ENCODE measurements around the gene SCT.
"Not testable (repeated sequence)": the region's sequence is repeated elsewhere in the genome, so short reads cannot be mapped to it uniquely, and the experiment has no call there.

SCT gene

GRCh38 chr11:653837-654236 is 26.9 kb upstream of the SCT start:
- H3K4me3 Mint-ChIP-seq = no peak overlapping the region
- H3K9me3 Mint-ChIP-seq = no peaks in the 10 kb centered on the region
- H3K27ac Mint-ChIP-seq = peak overlapping the region in 1 of 2 donors; percentile 12
- no peaks in the 10 kb centered on the region for H3K27me3 Mint-ChIP-seq
- no peaks in the 10 kb centered on the region for H3K4me1 Mint-ChIP-seq
- ATAC-seq = no peak
- DNase-seq = no peak

DNA sequence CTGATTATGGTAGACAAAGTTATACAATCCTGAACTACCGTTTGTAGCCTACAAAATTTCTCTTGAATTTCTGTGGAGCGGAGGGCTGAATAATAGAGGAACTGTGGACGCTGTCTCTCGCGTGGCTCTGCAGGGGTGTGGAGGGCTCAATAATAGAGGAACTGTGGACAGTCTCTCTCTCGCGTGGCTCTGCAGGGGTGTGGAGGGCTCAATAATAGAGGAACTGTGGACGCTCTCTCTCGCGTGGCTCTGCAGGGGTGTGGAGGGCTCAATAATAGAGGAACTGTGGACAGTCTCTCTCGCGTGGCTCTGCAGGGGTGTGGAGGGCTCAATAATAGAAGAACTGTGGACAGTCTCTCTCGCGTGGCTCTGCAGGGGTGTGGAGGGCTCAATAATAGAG is 26.2 kb upstream of the SCT start:
- ATAC-seq, H3K27me3 Mint-ChIP-seq, DNase-seq, H3K9me3 Mint-ChIP-seq, H3K27ac Mint-ChIP-seq, H3K4me3 Mint-ChIP-seq, H3K4me1 Mint-ChIP-seq: not testable (repeated sequence)

GRCh38 chr11:650482-650881 is 23.5 kb upstream of the SCT start:
- Mint-ChIP-seq H3K27ac (no peak overlapping the region), H3K27me3 (no peaks in the 10 kb centered on the region), H3K9me3 (no peaks in the 10 kb centered on the region), H3K4me3 (no peak overlapping the region), H3K4me1 (peaks cover 3% of the 10 kb centered on the region)
- ATAC-seq (no peak), DNase-seq (no peak)

DNA sequence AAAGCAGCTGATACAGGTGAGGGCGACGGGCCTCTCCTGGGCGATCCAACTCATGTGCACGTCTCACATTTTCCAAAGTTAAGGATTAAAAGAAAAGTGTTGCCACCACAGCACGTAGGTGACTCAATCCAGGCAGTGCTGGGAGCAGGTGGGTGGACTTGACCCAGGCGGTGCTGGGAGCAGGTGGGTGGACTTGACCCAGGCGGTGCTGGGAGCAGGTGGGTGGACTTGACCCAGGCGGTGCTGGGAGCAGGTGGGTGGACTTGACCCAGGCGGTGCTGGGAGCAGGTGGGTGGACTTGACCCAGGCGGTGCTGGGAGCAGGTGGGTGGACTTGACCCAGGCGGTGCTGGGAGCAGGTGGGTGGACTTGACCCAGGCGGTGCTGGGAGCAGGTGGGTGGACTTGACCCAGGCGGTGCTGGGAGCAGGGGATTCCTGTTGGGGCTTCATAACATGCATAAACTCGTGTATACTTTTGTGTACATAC is 20.7 kb upstream of the SCT start:
- H3K4me3 Mint-ChIP-seq, H3K27ac Mint-ChIP-seq, H3K4me1 Mint-ChIP-seq, H3K27me3 Mint-ChIP-seq, ATAC-seq, H3K9me3 Mint-ChIP-seq, DNase-seq: not testable (repeated sequence)

GRCh38 chr11:646214-646613 is 19.2 kb upstream of the SCT start:
- Mint-ChIP-seq H3K4me3 (no peak overlapping the region), H3K27ac (no peak overlapping the region), H3K9me3 (no peaks in the 10 kb centered on the region), H3K4me1 (peaks cover 12% of the 10 kb centered on the region), H3K27me3 (no peaks in the 10 kb centered on the region)
- no peak for DNase-seq
- ATAC-seq = no peak

GRCh38 chr11:645536-645935 is 18.6 kb upstream of the SCT start:
- Mint-ChIP-seq H3K4me1 (peaks cover 16% of the 10 kb centered on the region), H3K27ac (no peak overlapping the region), H3K9me3 (no peaks in the 10 kb centered on the region), H3K27me3 (peaks cover 4% of the 10 kb centered on the region), H3K4me3 (no peak overlapping the region)
- DNase-seq (no peak), ATAC-seq (no peak)

GRCh38 chr11:643849-644738 is 17.1 kb upstream of the SCT start:
- H3K27ac Mint-ChIP-seq = peak overlapping the region in 1 of 2 donors; percentile 54
- DNase-seq (no peak), ATAC-seq (no peak)
- peaks cover 22% of the 10 kb centered on the region for H3K4me1 Mint-ChIP-seq
- H3K9me3 Mint-ChIP-seq = no peaks in the 10 kb centered on the region
- H3K4me3 Mint-ChIP-seq = no peak overlapping the region
- H3K27me3 Mint-ChIP-seq = peaks cover 13% of the 10 kb centered on the region

GRCh38 chr11:643366-643765 is 16.4 kb upstream of the SCT start:
- DNase-seq (no peak), ATAC-seq (no peak)
- H3K4me1 Mint-ChIP-seq = peaks cover 30% of the 10 kb centered on the region
- H3K27ac Mint-ChIP-seq = no peak overlapping the region
- H3K4me3 Mint-ChIP-seq = no peak overlapping the region
- H3K27me3 Mint-ChIP-seq = peaks cover 20% of the 10 kb centered on the region
- H3K9me3 Mint-ChIP-seq = no peaks in the 10 kb centered on the region

- Mint-ChIP-seq H3K27ac (no peak overlapping the region), H3K4me3 (no peak overlapping the region), H3K9me3 (no peaks in the 10 kb centered on the region), H3K4me1 (peaks cover 40% of the 10 kb centered on the region), H3K27me3 (peaks cover 35% of the 10 kb centered on the region)
- no peak for ATAC-seq
- no peak for DNase-seq
Observed at GRCh38 chr11:641806-642370, 14.9 kb upstream of the SCT start.

GRCh38 chr11:640021-640706 is 13.2 kb upstream of the SCT start:
- Mint-ChIP-seq H3K4me1 (peaks cover 45% of the 10 kb centered on the region), H3K27ac (peak overlapping the region in 1 of 2 donors; percentile 54), H3K4me3 (peak overlapping the region in 1 of 2 donors; percentile 72), H3K9me3 (no peaks in the 10 kb centered on the region), H3K27me3 (peaks cover 52% of the 10 kb centered on the region)
- ATAC-seq = peak; percentile 39
- DNase-seq = no peak

DNA sequence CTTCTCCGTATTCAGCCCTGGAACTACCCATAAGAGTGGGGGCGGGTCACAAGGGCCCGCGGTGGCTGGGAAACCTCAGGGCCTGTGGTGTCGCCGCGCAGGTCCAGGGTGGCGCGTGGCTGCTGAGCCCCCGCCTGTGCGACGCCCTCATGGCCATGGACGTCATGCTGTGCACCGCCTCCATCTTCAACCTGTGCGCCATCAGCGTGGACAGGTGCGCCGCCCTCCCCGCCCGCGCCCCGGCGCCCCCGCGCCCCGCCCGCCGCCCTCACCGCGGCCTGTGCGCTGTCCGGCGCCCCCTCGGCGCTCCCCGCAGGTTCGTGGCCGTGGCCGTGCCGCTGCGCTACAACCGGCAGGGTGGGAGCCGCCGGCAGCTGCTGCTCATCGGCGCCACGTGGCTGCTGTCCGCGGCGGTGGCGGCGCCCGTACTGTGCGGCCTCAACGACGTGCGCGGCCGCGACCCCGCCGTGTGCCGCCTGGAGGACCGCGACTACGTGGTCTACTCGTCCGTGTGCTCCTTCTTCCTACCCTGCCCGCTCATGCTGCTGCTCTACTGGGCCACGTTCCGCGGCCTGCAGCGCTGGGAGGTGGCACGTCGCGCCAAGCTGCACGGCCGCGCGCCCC is 12.5 kb upstream of the SCT start:
- Mint-ChIP-seq H3K4me1 (peaks cover 45% of the 10 kb centered on the region), H3K9me3 (no peaks in the 10 kb centered on the region), H3K27ac (no peak overlapping the region), H3K4me3 (peak overlapping the region in 1 of 2 donors; percentile 57), H3K27me3 (peaks cover 52% of the 10 kb centered on the region)
- DNase-seq = no peak
- ATAC-seq = peak; percentile 11

- DNase-seq (no peak), ATAC-seq (no peak)
- H3K4me3 Mint-ChIP-seq = peak overlapping the region in 1 of 2 donors; percentile 57
- no peak overlapping the region for H3K27ac Mint-ChIP-seq
- H3K9me3 Mint-ChIP-seq = no peaks in the 10 kb centered on the region
- peaks cover 45% of the 10 kb centered on the region for H3K4me1 Mint-ChIP-seq
- H3K27me3 Mint-ChIP-seq = peaks cover 52% of the 10 kb centered on the region
Observed at GRCh38 chr11:638631-639331, 11.8 kb upstream of the SCT start.

DNA sequence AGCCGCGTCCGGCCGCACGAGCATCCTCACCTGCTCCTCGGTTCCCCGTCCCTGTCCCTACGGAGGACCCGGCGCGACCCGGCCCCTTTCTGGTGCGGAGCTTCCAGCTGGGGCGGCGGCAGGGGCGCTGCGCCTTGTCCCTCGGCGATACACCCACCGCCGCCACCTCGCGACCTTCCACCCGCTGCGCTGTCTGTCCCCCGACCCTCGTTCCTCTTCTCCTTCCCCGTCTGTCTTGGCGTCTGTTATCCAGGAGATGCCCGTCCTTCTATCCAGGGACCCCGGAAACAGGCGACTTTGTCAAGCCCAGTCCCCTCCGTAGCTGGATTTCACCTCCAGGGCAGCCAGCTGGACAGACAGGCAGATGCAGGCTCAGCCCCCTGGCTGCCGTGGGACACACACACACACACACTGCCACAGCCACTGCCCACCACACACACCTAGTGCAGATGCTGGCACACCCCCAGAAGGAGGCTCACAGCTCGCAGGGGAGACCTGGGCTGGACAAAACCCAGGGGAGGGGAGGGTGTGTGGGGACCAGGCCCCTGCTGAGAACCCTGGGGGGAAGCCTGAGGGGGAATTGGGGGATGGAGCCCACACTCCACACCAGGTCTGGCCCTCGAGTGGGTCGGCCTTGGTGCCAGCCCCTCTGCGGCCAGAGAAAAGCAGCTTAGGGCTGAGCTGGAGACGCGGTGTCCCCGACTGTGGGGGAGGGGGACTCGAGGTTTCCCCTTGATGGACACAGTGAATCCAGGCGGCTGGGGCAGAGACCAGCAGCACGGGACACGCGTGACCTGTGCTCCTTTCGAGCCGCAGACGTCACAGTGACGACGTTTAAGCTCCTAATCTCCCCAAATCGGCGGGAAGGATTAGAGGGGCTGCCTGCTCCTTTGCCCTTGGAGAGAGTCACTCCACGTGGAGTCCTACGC is 10.9 kb upstream of the SCT start:
- peaks cover 44% of the 10 kb centered on the region for H3K4me1 Mint-ChIP-seq
- ATAC-seq (no peak), DNase-seq (no peak)
- H3K27me3 Mint-ChIP-seq = peaks cover 52% of the 10 kb centered on the region
- peak overlapping the region in 1 of 2 donors; percentile 62 for H3K27ac Mint-ChIP-seq
- peak overlapping the region; percentile 47 to 81 for H3K4me3 Mint-ChIP-seq
- no peaks in the 10 kb centered on the region for H3K9me3 Mint-ChIP-seq

GRCh38 chr11:637333-637592 is 10.3 kb upstream of the SCT start:
- peaks cover 52% of the 10 kb centered on the region for H3K27me3 Mint-ChIP-seq
- ATAC-seq (no peak), DNase-seq (no peak)
- H3K9me3 Mint-ChIP-seq = no peaks in the 10 kb centered on the region
- H3K4me3 Mint-ChIP-seq = peak overlapping the region; percentile 47 to 81
- peaks cover 38% of the 10 kb centered on the region for H3K4me1 Mint-ChIP-seq
- peak overlapping the region in 1 of 2 donors; percentile 62 for H3K27ac Mint-ChIP-seq

Measured in stimulated activated naive CD8-positive, alpha-beta T cell treated with anti-CD3 and anti-CD28 coated beads, Interleukin-15, amount 100 ng/mL, for 72 hours (primary cell).